GM23338 (cell line): ENCODE results near the gene TXNL1. TPM values are rescaled to one million over a fixed set of nuclear protein-coding genes. Genes with fewer than 3 reads are reported as not detected.

Experiments used
- ATAC-seq: fragments of 200-7000 bp; cut with Tn5 transposase; 3 replicates; pipeline ENCODE4 v1.9.1; 2020
- DNase-seq: peaks from one replicate; pipeline ENCODE4 v3.0.0-alpha.2; 2015; ENCODE audit warnings: low spot score
- H2AFZ ChIP-seq: fragments of 200-600 bp; sonication (generic); 2 replicates; pipeline ENCODE4 v1.8.0; 2016; ENCODE audit warnings: antibody characterized with exemption, mild to moderate bottlenecking, moderate library complexity
- H3F3A ChIP-seq: fragments of 200-600 bp; sonication (generic); replicated peaks from 2 replicates; pipeline ENCODE4 v1.8.0; 2017; ENCODE audit warnings: antibody characterized with exemption, mixed run types, low read depth
- H3K27ac ChIP-seq: fragments of 200-600 bp; sonication (generic); 2 replicates; pipeline ENCODE4 v1.6.1; 2016; ENCODE audit warnings: low read depth
- H3K27me3 ChIP-seq: fragments of 200-600 bp; sonication (generic); 2 replicates; pipeline ENCODE4 v1.8.0; 2016; ENCODE audit warnings: mild to moderate bottlenecking, mixed run types, moderate library complexity; ENCODE audit not compliant: insufficient read depth
- H3K36me3 ChIP-seq: fragments of 200-600 bp; sonication (generic); 2 replicates; pipeline ENCODE4 v1.8.0; 2016; ENCODE audit warnings: mild to moderate bottlenecking; ENCODE audit not compliant: insufficient read depth
- H3K4me1 ChIP-seq: fragments of 200-600 bp; sonication (generic); 2 replicates; pipeline ENCODE4 v1.8.0; 2016; ENCODE audit warnings: mild to moderate bottlenecking, moderate library complexity; ENCODE audit not compliant: insufficient read depth
- H3K4me2 ChIP-seq: fragments of 200-600 bp; sonication (generic); 2 replicates; pipeline ENCODE4 v1.7.1; 2017; ENCODE audit warnings: mixed run types
- H3K4me3 ChIP-seq: fragments of 200-600 bp; sonication (generic); 2 replicates; pipeline ENCODE4 v1.6.1; 2016; ENCODE audit warnings: mixed run types
- H3K79me2 ChIP-seq: fragments of 200-600 bp; sonication (generic); replicated peaks from 2 replicates; pipeline ENCODE4 v1.8.0; 2017; ENCODE audit warnings: mild to moderate bottlenecking; ENCODE audit not compliant: insufficient read depth
- H3K9me2 ChIP-seq: fragments of 200-600 bp; sonication (generic); 2 replicates; pipeline ENCODE4 v1.8.0; 2017; ENCODE audit not compliant: insufficient read depth
- H4K20me1 ChIP-seq: fragments of 200-600 bp; sonication (generic); replicated peaks from 2 replicates; pipeline ENCODE4 v1.8.0; 2017; ENCODE audit warnings: mild to moderate bottlenecking; ENCODE audit not compliant: insufficient read depth
- H3K27ac Mint-ChIP-seq: 2 replicates; pipeline ENCODE4 v1.8.0; 2020; ENCODE audit warnings: inconsistent platforms, mild to moderate bottlenecking, moderate library complexity, mixed read lengths
- H3K27me3 Mint-ChIP-seq: 3 replicates; pipeline ENCODE4 v1.8.0; 2022; ENCODE audit warnings: low read depth, mild to moderate bottlenecking, moderate library complexity, mixed read lengths, inconsistent platforms; ENCODE audit not compliant: insufficient read depth, poor library complexity
- H3K36me3 Mint-ChIP-seq: 3 replicates; pipeline ENCODE4 v1.8.0; 2021; ENCODE audit warnings: low read depth, mild to moderate bottlenecking, inconsistent platforms, moderate library complexity, mixed read lengths
- H3K4me1 Mint-ChIP-seq: 3 replicates; pipeline ENCODE4 v1.8.0; 2020; ENCODE audit warnings: mild to moderate bottlenecking, inconsistent platforms, mixed read lengths
- H3K4me3 Mint-ChIP-seq: 3 replicates; pipeline ENCODE4 v1.8.0; 2021; ENCODE audit warnings: moderate library complexity, mild to moderate bottlenecking, inconsistent platforms, mixed read lengths
- H3K9me3 Mint-ChIP-seq: 3 replicates; pipeline ENCODE4 v1.8.0; 2020; ENCODE audit warnings: moderate library complexity, mild to moderate bottlenecking, inconsistent platforms, mixed read lengths
- CREB1 ChIP-seq: fragments of 250-450 bp; sonication (Bioruptor Pico); IDR thresholded peaks from 2 replicates; pipeline ENCODE4 v1.5.0; 2020; ENCODE audit warnings: low read depth, mild to moderate bottlenecking, moderate library complexity
- CTCF ChIP-seq, 2 experiments: fragments of 200-600 bp in 1 of 2; sonication (generic) in 1 of 2; conservative IDR thresholded peaks; 2 replicates each; pipeline versions ENCODE4 v1.5.1 to v1.6.1; 2016 to 2017; ENCODE audit warnings: antibody characterized with exemption in 2 of 2, low read depth in 2 of 2, mild to moderate bottlenecking in 2 of 2, moderate library complexity in 1 of 2
- ETS1 ChIP-seq: IDR thresholded peaks from 2 replicates; pipeline ENCODE4 v1.6.1; 2016; ENCODE audit warnings: antibody characterized with exemption
- EZH2 ChIP-seq: fragments of 200-600 bp; sonication (generic); IDR thresholded peaks from one replicate; pipeline ENCODE4 v1.8.0; 2017; ENCODE audit warnings: antibody characterized with exemption, mild to moderate bottlenecking, low read depth; ENCODE audit not compliant: unreplicated experiment
- EZH2phosphoT487 ChIP-seq: fragments of 200-600 bp; sonication (generic); IDR thresholded peaks from one replicate; pipeline ENCODE4 v1.8.1; 2018; ENCODE audit warnings: antibody characterized with exemption; ENCODE audit not compliant: unreplicated experiment
- JUNB ChIP-seq: IDR thresholded peaks from one replicate; pipeline ENCODE4 v1.6.1; 2016; ENCODE audit warnings: antibody characterized with exemption; ENCODE audit not compliant: unreplicated experiment
- NANOG ChIP-seq: IDR thresholded peaks from 2 replicates; pipeline ENCODE4 v1.6.1; 2016; ENCODE audit warnings: antibody characterized with exemption, borderline replicate concordance
- POLR2AphosphoS5 ChIP-seq: IDR thresholded peaks from 2 replicates; pipeline ENCODE4 v1.6.1; 2016; ENCODE audit warnings: antibody characterized with exemption, low read depth
- REST ChIP-seq: IDR thresholded peaks from one replicate; pipeline ENCODE4 v1.6.1; 2018; ENCODE audit warnings: antibody characterized with exemption; ENCODE audit not compliant: unreplicated experiment
- STAT1 ChIP-seq: IDR thresholded peaks from one replicate; pipeline ENCODE4 v1.6.1; 2016; ENCODE audit warnings: antibody characterized with exemption; ENCODE audit not compliant: unreplicated experiment
- ZNF114 ChIP-seq: fragments of 250-450 bp; sonication (Bioruptor Pico); IDR thresholded peaks from 2 replicates; pipeline ENCODE4 v1.5.0; 2020; ENCODE audit warnings: mild to moderate bottlenecking, moderate library complexity
- ZNF331 ChIP-seq: fragments of 250-450 bp; sonication (Bioruptor Pico); IDR thresholded peaks from 2 replicates; pipeline ENCODE4 v1.5.0; 2020; ENCODE audit warnings: low read depth, mild to moderate bottlenecking, moderate library complexity
- ZNF462 ChIP-seq: fragments of 250-450 bp; sonication (Bioruptor Pico); IDR thresholded peaks from 2 replicates; pipeline ENCODE4 v1.5.0; 2020; ENCODE audit warnings: mild to moderate bottlenecking, moderate library complexity
- polyA plus RNA-seq: library from polyadenylated mRNA; unstranded; fragments of >200 nt; fragmentation: Nextera tagmentation; extraction: Ambion mirVana; gene quantifications from 2 replicates; pipeline ENCODE4 v1.2.1, GENCODE V29; 2016
- total RNA-seq: library from RNA; depleted of rRNA; stranded (reverse); fragments of >200 nt; shearing (Covaris generic); gene quantifications from 2 replicates; pipeline ENCODE4 v1.2.3, GENCODE V29; 2014

The TXNL1 gene
- total and polyA plus RNA-seq, 2 experiments from 2014 or later: 73.6 to 135 TPM

- Mint-ChIP-seq H3K36me3 (no peaks in the 10 kb centered on the region), H3K4me1 (0 out of 3 replicates have a peak, but pooled peaks cover 5% of the 10 kb centered on the region), H3K9me3 (no peaks in the 10 kb centered on the region), H3K4me3 (no peak overlapping the region), H3K27me3 (peaks cover 3% of the 10 kb centered on the region), H3K27ac (no peak overlapping the region)
- DNase-seq (no peak), ATAC-seq (no peak)
- H3K27ac ChIP-seq: no peak overlapping the region
- no peaks in the 10 kb centered on the region for H3K36me3 ChIP-seq
- H3K4me2 ChIP-seq: no peak overlapping the region
- no peak overlapping the region for H3K4me3 ChIP-seq
- TF ChIP-seq ETS1: no peak
- no peak for TF ChIP-seq EZH2
- TF ChIP-seq CTCF (conservative IDR thresholded peaks at IDR 0.05; ENCODE audit: low read depth in 2 of 2): no peak
- TF ChIP-seq ZNF462: no peak
- TF ChIP-seq CREB1 (CRISPR knock-in tag): no peak
- TF ChIP-seq STAT1: no peak
- no peak for TF ChIP-seq ZNF114
- no peak for TF ChIP-seq NANOG
- TF ChIP-seq JUNB: no peak
- TF ChIP-seq REST: no peak
- no peak for TF ChIP-seq EZH2phosphoT487
- TF ChIP-seq POLR2AphosphoS5: no peak
- no peak for TF ChIP-seq ZNF331
- H3K27me3 ChIP-seq: no peaks in the 10 kb centered on the region
- H2AFZ ChIP-seq: no peak overlapping the region
- no peaks in the 10 kb centered on the region for H4K20me1 ChIP-seq
- no peaks in the 10 kb centered on the region for H3F3A ChIP-seq
- no peaks in the 10 kb centered on the region for H3K4me1 ChIP-seq
- H3K79me2 ChIP-seq: peaks cover 15% of the 10 kb centered on the region
- no peaks in the 10 kb centered on the region for H3K9me2 ChIP-seq
Observed at GRCh38 chr18:56672391-56672790, 34.0 kb upstream of the TXNL1 start.
